ENCODE results near the gene PPP2R2C. TPM values are rescaled to one million over a fixed set of nuclear protein-coding genes. Genes with fewer than 3 reads are reported as not detected.

The PPP2R2C gene
- total and polyA plus RNA-seq, 10 of the 15 experiments (the other 5 are each of a cell fraction or from before 2014, with no cell fraction given) = 0.13 to 0.15 TPM; not detected in 8

DNA sequence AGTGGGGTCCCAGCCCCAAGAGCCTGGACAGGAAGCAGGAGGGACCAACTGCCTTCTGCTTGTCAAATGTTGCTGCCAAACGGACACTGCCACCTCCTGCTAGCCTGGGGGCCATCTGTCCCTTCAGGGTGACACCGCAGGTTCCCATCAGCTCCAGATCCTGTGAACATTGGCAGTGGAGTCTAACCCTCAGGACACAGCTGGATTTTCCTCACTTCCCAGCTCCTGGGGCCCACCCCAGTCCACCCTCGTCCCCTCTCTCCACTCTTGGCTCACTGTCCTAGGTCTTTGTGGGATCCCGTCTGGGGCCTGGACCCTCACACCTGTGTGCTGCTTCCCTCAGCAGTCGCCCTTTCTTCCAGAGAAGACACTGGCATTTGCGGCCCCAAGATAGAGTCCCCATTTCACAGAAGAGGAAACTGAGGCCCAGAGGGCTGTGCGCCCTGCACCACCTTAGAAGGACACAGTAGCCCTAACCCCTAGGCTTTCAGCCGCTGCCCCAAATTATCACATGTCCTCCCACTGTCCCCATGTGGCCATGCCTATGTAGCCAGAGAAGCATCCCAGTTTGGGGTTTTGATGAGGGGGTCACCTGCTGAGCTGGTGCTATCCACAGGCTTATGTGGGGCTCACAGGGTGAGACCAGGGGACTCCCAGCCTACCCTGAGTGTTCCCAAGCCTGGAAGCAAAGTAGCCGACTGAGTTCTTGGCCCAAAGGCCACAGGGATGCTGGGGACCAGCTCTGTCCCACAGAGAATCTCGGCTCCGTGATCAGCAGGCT lies 20.1 kb downstream of the PPP2R2C start:
- Histone ChIP-seq H3K4me1 (ENCODE audit: control insufficient read depth, insufficient read depth, low read length) (no peaks in the 10 kb centered on the region), H3K36me3 (ENCODE audit: control insufficient read depth in 2 of 2, insufficient read depth in 2 of 2, low read length in 1 of 2) (no peaks in the 10 kb centered on the region), H4K20me1 (ENCODE audit: control insufficient read depth, insufficient read depth) (no peaks in the 10 kb centered on the region), H2AFZ (ENCODE audit: control insufficient read depth, low read depth, low read length) (no peak overlapping the region), H3K27ac (ENCODE audit: control insufficient read depth, insufficient read depth) (no peak overlapping the region), H3K79me2 (ENCODE audit: control insufficient read depth, insufficient read depth, low read length) (no peaks in the 10 kb centered on the region), H3K4me2 (ENCODE audit: control insufficient read depth, insufficient read depth) (no peak overlapping the region), H3K9ac (ENCODE audit: control insufficient read depth, insufficient read depth, low read length) (no peak overlapping the region), H3K4me3 (no peak overlapping the region), H3K27me3 (replicated peaks in 1 of 2; ENCODE audit: control insufficient read depth in 2 of 2, insufficient read depth in 2 of 2, low read length in 1 of 2) (peaks cover 0 to 5% of the 10 kb centered on the region in 2 experiments; a peak in 3 of 4 replicates), H3K9me3 (replicated peaks; ENCODE audit: control insufficient read depth, insufficient read depth, low read length) (no peaks in the 10 kb centered on the region)
- intact Hi-C loops (cut with micrococcal nuclease; ENCODE audit: unreplicated experiment) (no loop called here), in situ Hi-C loops (cut with MboI) (no loop called here)
- 15% methylated on average over 10 of the region's 11 CpGs for WGBS (ENCODE audit: insufficient coverage, insufficient replicate concordance, low lambda C conversion rate, missing lambda C conversion rate)
- FAIRE-seq (no peak), ATAC-seq (no peak), DNase-seq (ENCODE audit: low read depth, low spot score) (no peak)
- POLR2A ChIA-PET = no interaction called here
- TF ChIP-seq ZBED1 (IDR thresholded peaks at IDR 0.05; ENCODE audit: borderline replicate concordance) (no peak), ASH2L (IDR thresholded peaks at IDR 0.05; ENCODE audit: borderline replicate concordance, low read depth) (no peak), STAT1 (conservative IDR thresholded peaks at IDR 0.05) (no peak), MTA3 (IDR thresholded peaks at IDR 0.05; ENCODE audit: borderline replicate concordance, low read length) (no peak), SMC3 (IDR thresholded peaks at IDR 0.05; ENCODE audit: borderline replicate concordance, low read length) (no peak), BMI1 (IDR thresholded peaks at IDR 0.05; ENCODE audit: borderline replicate concordance) (no peak), GABPA (IDR thresholded peaks at IDR 0.05; ENCODE audit: low read depth) (no peak), E2F4 (IDR thresholded peaks at IDR 0.05; ENCODE audit: low read depth, low read length) (no peak)
- SMC1A ChIA-PET (ENCODE audit: uncharacterized antibody, unreplicated experiment) = no interaction called here
- CTCF ChIA-PET = no interaction called here
- no TSS peak for BruUV-seq (replicated peaks)
- RAD21 ChIA-PET (ENCODE audit: unreplicated experiment) = no interaction called here

All from GM12878 (cell line).